Stomach (tissue), 4 donors: Measurements from ENCODE around the gene NUP160.

ENCODE experiments used
- CTCF ChIP-seq, 7 experiments: fragments of 450-650 bp in 4 of 7; fragments of 200-600 bp in 3 of 7; sonication (generic) in 3 of 7; IDR thresholded peaks; one replicate each; pipeline ENCODE4 v1.5.1; 2016 to 2019; ENCODE audit warnings: antibody characterized with exemption in 7 of 7, control low read depth in 2 of 7, mild to moderate bottlenecking in 1 of 7
- EP300 ChIP-seq: sonication (generic); formaldehyde crosslinking; IDR thresholded peaks from one replicate; pipeline ENCODE4 v1.6.1; 2017; ENCODE audit warnings: antibody characterized with exemption
- POLR2A ChIP-seq, 4 donors: fragments of 450-650 bp; IDR thresholded peaks; one replicate each; pipeline ENCODE4 v1.6.1; 2016; ENCODE audit warnings: antibody characterized with exemption in 4 of 4, control low read depth in 2 of 4, mild to moderate bottlenecking in 1 of 4, moderate library complexity in 1 of 4
- POLR2AphosphoS5 ChIP-seq, 3 donors: sonication (generic); formaldehyde crosslinking; IDR thresholded peaks; one replicate each; pipeline ENCODE4 v1.6.1; 2016; ENCODE audit warnings: antibody characterized with exemption in 3 of 3

- TF ChIP-seq CTCF (IDR thresholded peaks at IDR 0.05) (no peak), POLR2A (IDR thresholded peaks at IDR 0.05) (no peak), EP300 (no peak), POLR2AphosphoS5 (IDR thresholded peaks at IDR 0.05) (no peak)
Measured at GRCh38 chr11:47891886-47892285, 43.7 kb upstream of the NUP160 start.
